Osteoblast (primary cell): ENCODE results near the gene STARD10. TPM values are rescaled to one million over a fixed set of nuclear protein-coding genes. Genes with fewer than 3 reads are reported as not detected.
A peak's percentile ranks its signal among the peaks of the same experiment; 100 is the strongest.

Experiments used
- DNase-seq: peaks from one replicate; pipeline ENCODE4 v3.0.0; 2011; ENCODE audit warnings: low spot score, mixed read lengths; ENCODE audit not compliant: insufficient read length; ENCODE audit errors: missing footprints
- H2AFZ ChIP-seq: 2 replicates; pipeline ENCODE4 v1.6.0; 2011; ENCODE audit warnings: mild to moderate bottlenecking, low read length
- H3K27ac ChIP-seq: 2 replicates; pipeline ENCODE4 v1.5.1; 2011; ENCODE audit warnings: mild to moderate bottlenecking, low read depth, low read length, moderate library complexity
- H3K27me3 ChIP-seq: 2 replicates; pipeline ENCODE4 v1.6.0; 2012; ENCODE audit warnings: mild to moderate bottlenecking, control low read depth, inconsistent platforms, low read length, moderate library complexity; ENCODE audit not compliant: insufficient read depth
- H3K36me3 ChIP-seq: 2 replicates; pipeline ENCODE4 v1.5.1; 2011; ENCODE audit warnings: mild to moderate bottlenecking, low read length, control low read depth, moderate library complexity; ENCODE audit not compliant: insufficient read depth
- H3K4me1 ChIP-seq: 2 replicates; pipeline ENCODE4 v1.5.1; 2011; ENCODE audit warnings: mild to moderate bottlenecking, low read length, control low read depth, moderate library complexity; ENCODE audit not compliant: insufficient read depth
- H3K4me2 ChIP-seq: 2 replicates; pipeline ENCODE4 v1.6.0; 2011; ENCODE audit warnings: mild to moderate bottlenecking, low read length; ENCODE audit not compliant: insufficient read depth
- H3K4me3 ChIP-seq: fragments of 200-600 bp; sonication (generic); 3 replicates; pipeline ENCODE4 v1.5.1; 2012; ENCODE audit warnings: mild to moderate bottlenecking, low read length, inconsistent platforms; ENCODE audit not compliant: insufficient read depth
- H3K79me2 ChIP-seq: 2 replicates; pipeline ENCODE4 v1.6.0; 2012; ENCODE audit warnings: mild to moderate bottlenecking, low read length, control low read depth, inconsistent platforms; ENCODE audit not compliant: insufficient read depth
- H3K9me3 ChIP-seq: 2 replicates; pipeline ENCODE4 v1.5.1; 2011; ENCODE audit warnings: low read depth, low read length, control low read depth
- H4K20me1 ChIP-seq: 2 replicates; pipeline ENCODE4 v1.6.0; 2012; ENCODE audit warnings: mild to moderate bottlenecking, low read length, control low read depth; ENCODE audit not compliant: insufficient read depth
- CTCF ChIP-seq: IDR thresholded peaks from 2 replicates; pipeline ENCODE4 v1.5.1; 2011; ENCODE audit warnings: mild to moderate bottlenecking, low read depth, low read length, moderate library complexity; ENCODE audit errors: extremely low read depth
- total RNA-seq: library from RNA; depleted of rRNA; stranded (reverse); fragments of >200 nt; gene quantifications from 2 replicates; pipeline ENCODE4 v1.2.3, GENCODE V29; 2012

Gene STARD10
- total RNA-seq, 1 donor = 25.7 TPM

DNA sequence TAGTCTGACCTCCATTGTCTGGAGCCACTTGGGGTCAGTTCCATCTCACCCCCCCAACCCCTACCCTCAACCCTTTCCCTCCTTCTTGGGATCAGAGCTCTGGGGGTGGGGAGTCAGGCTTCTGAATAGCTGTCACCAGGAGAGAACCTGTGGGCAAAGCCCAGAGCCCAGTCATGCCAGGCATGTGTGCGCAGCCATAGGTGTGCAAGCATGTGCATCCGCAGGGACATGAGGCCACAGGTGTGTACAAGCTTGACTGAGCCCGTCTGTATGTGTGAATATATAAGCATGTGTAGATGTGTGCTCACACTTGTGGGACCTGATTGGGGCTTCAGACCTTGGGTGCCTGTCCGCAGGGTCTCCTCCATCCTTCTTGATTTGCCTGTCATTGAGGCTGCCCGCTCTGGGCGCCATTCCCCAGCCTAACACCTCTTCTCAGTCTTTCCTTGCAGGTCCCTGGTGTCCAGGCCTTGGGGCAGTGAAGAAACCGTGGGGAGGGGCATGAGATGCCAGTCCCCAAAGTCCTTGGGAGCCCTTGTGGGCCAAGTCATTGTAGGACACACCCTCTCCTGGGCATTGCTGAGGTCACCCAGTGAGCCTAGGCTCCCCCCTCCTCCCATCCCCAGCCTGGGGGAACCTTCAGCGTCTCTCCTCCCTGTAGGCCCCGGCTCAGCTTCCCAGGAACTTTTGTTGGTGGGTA lies 29.4 kb upstream of the STARD10 start:
- Histone ChIP-seq H3K4me3 (no peak overlapping the region), H4K20me1 (peaks cover 3% of the 10 kb centered on the region), H3K27me3 (no peaks in the 10 kb centered on the region), H3K27ac (no peak overlapping the region), H3K79me2 (no peaks in the 10 kb centered on the region), H2AFZ (no peak overlapping the region), H3K4me1 (peaks cover 19% of the 10 kb centered on the region), H3K36me3 (peaks cover 6% of the 10 kb centered on the region), H3K4me2 (no peak overlapping the region), H3K9me3 (no peaks in the 10 kb centered on the region)
- no peak for DNase-seq
- no peak for TF ChIP-seq CTCF

DNA sequence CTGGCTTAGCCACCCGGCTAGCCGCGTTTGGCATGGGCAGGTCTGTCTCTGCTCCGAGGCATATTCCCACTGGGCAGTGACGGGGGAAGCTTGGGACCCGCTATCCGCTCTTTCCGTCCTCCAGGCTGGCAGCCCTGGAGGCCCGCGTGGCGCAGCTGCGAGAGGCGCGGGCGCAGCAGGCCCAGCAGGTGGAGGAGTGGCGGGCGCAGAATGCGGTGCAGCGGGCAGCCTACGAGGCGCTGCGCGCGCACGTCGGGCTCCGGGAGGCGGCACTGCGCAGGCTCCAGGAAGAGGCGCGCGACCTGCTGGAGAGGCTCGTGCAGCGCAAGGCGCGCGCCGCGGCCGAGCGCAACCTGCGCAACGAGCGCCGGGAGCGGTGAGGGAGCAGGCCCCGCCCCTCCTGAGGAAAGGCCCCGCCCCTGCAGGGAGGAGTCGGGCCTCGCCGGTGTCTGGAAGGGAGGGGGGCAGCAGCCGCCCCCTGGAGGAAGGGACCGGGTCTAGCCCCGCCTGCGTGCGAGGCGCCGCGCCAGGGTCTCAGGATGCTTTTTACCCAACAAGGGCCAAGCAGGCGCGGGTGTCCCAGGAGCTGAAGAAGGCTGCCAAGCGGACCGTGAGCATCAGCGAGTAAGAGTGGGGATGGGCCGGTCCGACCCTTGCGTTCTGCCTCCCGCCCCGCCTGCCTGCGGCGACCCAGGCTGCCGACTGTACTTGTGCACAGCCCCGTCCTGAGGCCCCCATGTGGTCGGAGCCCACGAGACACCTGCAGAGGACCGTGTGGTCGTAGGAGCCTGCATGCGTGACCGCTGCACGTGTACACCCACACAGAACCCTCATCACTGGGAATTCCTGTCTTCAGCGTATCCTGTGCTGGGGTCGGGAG lies 28.3 kb upstream of the STARD10 start:
- Histone ChIP-seq H3K4me3 (peak overlapping the region; percentile 77), H3K9me3 (no peaks in the 10 kb centered on the region), H3K79me2 (no peaks in the 10 kb centered on the region), H3K4me2 (peak overlapping the region; percentile 97), H2AFZ (peak overlapping the region; percentile 70), H3K36me3 (peaks cover 11% of the 10 kb centered on the region), H4K20me1 (peaks cover 6% of the 10 kb centered on the region), H3K27me3 (no peaks in the 10 kb centered on the region), H3K4me1 (peaks cover 13% of the 10 kb centered on the region), H3K27ac (no peak overlapping the region)
- TF ChIP-seq CTCF = no peak
- DNase-seq = peak; percentile 99

DNA sequence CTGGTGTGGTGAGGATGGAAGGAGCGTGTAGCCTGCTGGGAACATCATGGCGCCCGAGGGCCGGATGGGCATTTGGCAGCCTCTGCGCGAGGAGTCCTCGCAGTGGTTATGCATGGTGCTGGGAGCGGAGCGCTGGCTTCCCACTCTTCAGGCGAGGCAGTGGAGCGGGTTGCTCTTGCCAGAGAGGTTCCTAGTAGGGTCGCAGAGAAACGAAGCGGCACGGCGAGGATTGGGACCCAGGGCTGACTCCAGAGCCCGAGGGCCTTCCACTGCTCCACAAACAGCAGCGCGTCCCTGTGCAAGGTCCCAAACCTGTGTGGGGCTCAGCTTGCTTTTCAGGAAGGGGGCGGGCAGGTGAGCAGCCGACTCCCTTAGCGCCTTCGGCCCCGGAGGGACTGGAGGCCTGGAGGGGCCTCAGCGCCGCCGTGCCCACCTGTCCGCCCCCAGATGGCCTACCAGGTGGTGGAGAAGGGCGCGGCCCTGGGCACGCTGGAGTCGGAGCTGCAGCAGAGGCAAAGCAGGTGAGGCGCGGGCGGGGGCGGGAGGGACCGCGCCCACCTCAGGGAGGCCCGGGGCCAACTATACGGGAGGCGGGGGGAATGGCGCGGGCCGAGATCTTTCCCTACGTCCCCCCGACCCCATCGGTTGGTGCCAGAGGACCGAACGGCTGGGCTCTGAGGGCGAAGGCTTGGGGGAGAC lies 27.5 kb upstream of the STARD10 start:
- DNase-seq = no peak
- peak overlapping the region; percentile 77 for H3K4me3 ChIP-seq
- peaks cover 11% of the 10 kb centered on the region for H3K36me3 ChIP-seq
- H3K79me2 ChIP-seq = peaks cover 1% of the 10 kb centered on the region
- peak overlapping the region; percentile 70 for H2AFZ ChIP-seq
- H4K20me1 ChIP-seq = peaks cover 6% of the 10 kb centered on the region
- H3K4me2 ChIP-seq = peak overlapping the region; percentile 97
- peaks cover 13% of the 10 kb centered on the region for H3K4me1 ChIP-seq
- no peak overlapping the region for H3K27ac ChIP-seq
- no peak for TF ChIP-seq CTCF
- no peaks in the 10 kb centered on the region for H3K9me3 ChIP-seq
- no peaks in the 10 kb centered on the region for H3K27me3 ChIP-seq
